SK-N-SH (cell line): ENCODE data around the gene PHF21B. TPM values are rescaled to one million over a fixed set of nuclear protein-coding genes. Genes with fewer than 3 reads are reported as not detected.

ENCODE experiments used
- CTCF ChIA-PET: fragments of 300-600, 350-600 bp; formaldehyde crosslinking; extraction: SDS; loops from one replicate; lab custom pipeline; 2021; lab: Yijun Ruan, JAX
- POLR2A ChIA-PET: fragments of 350-600 bp; sonication (Branson Sonifier 250); formaldehyde crosslinking; extraction: SDS; loops from one replicate; lab custom pipeline; 2020; ENCODE audit warnings: antibody characterized with exemption, inconsistent platforms; lab: Yijun Ruan, JAX
- DNase-seq: peaks from one replicate; pipeline ENCODE4 v3.0.0; 2012
- H2AFZ ChIP-seq: fragments of 200-600 bp; sonication (generic); 2 replicates; pipeline ENCODE4 v1.8.1; 2016; ENCODE audit warnings: antibody characterized with exemption, mild to moderate bottlenecking, low read depth
- H3F3A ChIP-seq: fragments of 200-600 bp; sonication (generic); replicated peaks from 2 replicates; pipeline ENCODE3; 2016; ENCODE audit warnings: antibody characterized with exemption, mild to moderate bottlenecking; ENCODE audit not compliant: insufficient read depth
- H3K27ac ChIP-seq, 2 experiments: fragments of 200-500 bp in 1 of 2; fragments of 200-600 bp in 1 of 2; sonication (Bioruptor generic) in 1 of 2; sonication (generic), shearing (Covaris generic) in 1 of 2; 2 replicates each; pipeline versions ENCODE4 v1.5.1 to v1.6.1; 2014 to 2016; ENCODE audit warnings: low read depth in 2 of 2, inconsistent platforms in 1 of 2, low read length in 1 of 2, mild to moderate bottlenecking in 1 of 2, mixed read lengths in 1 of 2
- H3K27me3 ChIP-seq: fragments of 200-600 bp; sonication (generic), shearing (Covaris generic); 2 replicates; pipeline ENCODE4 v1.6.1; 2016; ENCODE audit warnings: mixed run types; ENCODE audit not compliant: insufficient read depth
- H3K36me3 ChIP-seq, 2 experiments: fragments of 200-500 bp in 1 of 2; fragments of 200-600 bp in 1 of 2; sonication (Bioruptor generic) in 1 of 2; sonication (generic) in 1 of 2; replicated peaks in 1 of 2; 2 replicates each; pipeline versions ENCODE3 to v1.5.1; 2014 to 2016; ENCODE audit warnings: low read length in 1 of 2, mild to moderate bottlenecking in 1 of 2; ENCODE audit not compliant: insufficient read depth in 2 of 2, control insufficient read depth in 1 of 2
- H3K4me1 ChIP-seq, 2 experiments: fragments of 200-500 bp in 1 of 2; fragments of 200-600 bp in 1 of 2; sonication (Bioruptor generic) in 1 of 2; sonication (generic), shearing (Covaris generic) in 1 of 2; 2 replicates each; pipeline versions ENCODE4 v1.5.1 to v1.6.1; 2014 to 2016; ENCODE audit warnings: low read depth in 1 of 2, low read length in 1 of 2, mixed run types in 1 of 2; ENCODE audit not compliant: insufficient read depth in 2 of 2, control insufficient read depth in 1 of 2
- H3K4me2 ChIP-seq: fragments of 200-600 bp; sonication (generic), shearing (Covaris generic); 2 replicates; pipeline ENCODE4 v1.6.1; 2017; ENCODE audit warnings: mixed run types
- H3K4me3 ChIP-seq, 2 experiments: fragments of 200-500 bp in 1 of 2; fragments of 200-600 bp in 1 of 2; sonication (Bioruptor generic) in 1 of 2; sonication (generic), shearing (Covaris generic) in 1 of 2; 2 replicates each; pipeline versions ENCODE4 v1.5.1 to v1.8.1; 2014 to 2016; ENCODE audit warnings: low read depth in 2 of 2, inconsistent platforms in 1 of 2, low read length in 1 of 2, mild to moderate bottlenecking in 1 of 2, mixed read lengths in 1 of 2, moderate library complexity in 1 of 2
- H3K79me2 ChIP-seq: fragments of 200-600 bp; sonication (generic); 2 replicates; pipeline ENCODE4 v1.8.1; 2017; ENCODE audit warnings: mild to moderate bottlenecking; ENCODE audit not compliant: insufficient read depth
- H3K9ac ChIP-seq: fragments of 200-600 bp; sonication (generic); 2 replicates; pipeline ENCODE4 v1.6.1; 2017; ENCODE audit warnings: mixed run types
- H3K9me2 ChIP-seq: fragments of 200-600 bp; sonication (generic); 2 replicates; pipeline ENCODE4 v1.6.1; 2017; ENCODE audit warnings: mixed run types
- H3K9me3 ChIP-seq: fragments of 200-600 bp; sonication (generic); 2 replicates; pipeline ENCODE4 v1.6.1; 2017; ENCODE audit warnings: mixed run types, mild to moderate bottlenecking, moderate library complexity
- H4K20me1 ChIP-seq: fragments of 200-600 bp; sonication (generic); 2 replicates; pipeline ENCODE4 v1.6.1; 2017; ENCODE audit warnings: mild to moderate bottlenecking, mixed run types; ENCODE audit not compliant: insufficient read depth
- CHD2 ChIP-seq: fragments of 150-350 bp; IDR thresholded peaks from 2 replicates; pipeline ENCODE4 v1.6.1; 2018; ENCODE audit warnings: low read length; ENCODE audit not compliant: partially characterized antibody
- EZH2phosphoT487 ChIP-seq: fragments of 200-600 bp; sonication (generic); IDR thresholded peaks from 2 replicates; pipeline ENCODE4 v1.6.1; 2017; ENCODE audit warnings: low read depth, mixed run types, mild to moderate bottlenecking, antibody characterized with exemption, moderate library complexity, borderline replicate concordance
- FOXJ3 ChIP-seq: sonication (generic); formaldehyde crosslinking; IDR thresholded peaks from 2 replicates; pipeline ENCODE4 v1.5.1; 2020; ENCODE audit warnings: mild to moderate bottlenecking, missing genetic modification reagents
- MXI1 ChIP-seq: IDR thresholded peaks from 2 replicates; pipeline ENCODE4 v1.6.1; 2012; ENCODE audit warnings: mild to moderate bottlenecking, low read depth, low read length, improper control_type of control experiment
- POLR2AphosphoS5 ChIP-seq: IDR thresholded peaks from 2 replicates; pipeline ENCODE4 v1.6.1; 2012; ENCODE audit warnings: low read depth, low read length
- RCOR1 ChIP-seq: fragments of 150-350 bp; IDR thresholded peaks from 2 replicates; pipeline ENCODE4 v1.6.1; 2017; ENCODE audit warnings: antibody characterized with exemption, low read length
- RXRA ChIP-seq: IDR thresholded peaks from 2 replicates; pipeline ENCODE4 v1.4.0; 2012; ENCODE audit warnings: low read depth, mild to moderate bottlenecking, borderline replicate concordance
- TCF12 ChIP-seq: IDR thresholded peaks from 2 replicates; pipeline ENCODE4 v1.4.0; 2012
- YY1 ChIP-seq: IDR thresholded peaks from 2 replicates; pipeline ENCODE4 v1.4.0; 2012; ENCODE audit warnings: low read depth, mild to moderate bottlenecking
- WGBS: methylation state at CpG from one replicate; pipeline ENCODE4 v1.1.6; 2017; ENCODE audit warnings: low lambda C conversion rate; 5-methylcytosine and 5-hydroxymethylcytosine counted together
- polyA plus RNA-seq, 3 experiments: library from polyadenylated mRNA; depleted of rRNA; stranded (reverse); fragments of >200 nt; gene quantifications; 2 replicates each; pipeline ENCODE4 v1.2.3, GENCODE V29; 2012
- TF ChIP-seq, protein P1 (sequence below): fragments of 200-600 bp; sonication (generic); IDR thresholded peaks from 2 replicates; pipeline ENCODE4 v1.6.1; 2017; ENCODE audit warnings: antibody characterized with exemption, mild to moderate bottlenecking, moderate library complexity

The PHF21B gene
- polyA plus RNA-seq, 1 of the 3 experiments (the other 2 are of a cell fraction), result 0.76 TPM

DNA sequence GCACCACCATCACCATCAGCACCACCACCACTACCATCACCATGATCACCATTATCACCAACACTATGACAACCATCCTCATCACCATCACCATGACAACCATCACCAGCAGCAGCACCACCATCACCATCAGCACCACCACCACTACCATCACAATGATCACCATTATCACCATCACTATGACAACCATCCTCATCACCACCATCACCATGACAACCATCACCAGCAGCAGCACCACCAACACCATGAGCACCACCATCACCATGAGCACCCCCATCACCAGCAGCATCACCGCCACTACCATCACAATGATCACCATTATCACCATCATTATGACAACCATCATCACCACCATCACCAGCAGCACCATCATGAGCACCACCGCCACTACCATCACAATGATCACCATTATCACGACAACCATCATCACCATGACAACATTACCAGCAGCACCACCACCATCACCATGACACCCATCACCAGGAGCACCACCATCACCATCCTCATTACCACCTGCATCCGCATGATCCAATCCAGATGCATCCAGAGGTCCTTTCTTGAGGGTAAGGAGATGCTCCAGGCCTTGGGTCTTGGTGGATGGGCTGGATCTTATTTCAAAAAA is 23.8 kb downstream of the PHF21B start:
- WGBS, result 62% methylated on average over 4 of the region's 4 CpGs
- DNase-seq, result no peak
- H3K9ac ChIP-seq, result no peak overlapping the region
- no peaks in the 10 kb centered on the region for H3K9me3 ChIP-seq
- H3K27ac ChIP-seq, result no peak overlapping the region
- H3K79me2 ChIP-seq, result no peaks in the 10 kb centered on the region
- no peak overlapping the region for H3K4me3 ChIP-seq
- H3K4me2 ChIP-seq, result no peak overlapping the region
- H3K9me2 ChIP-seq, result no peaks in the 10 kb centered on the region
- no peaks in the 10 kb centered on the region for H4K20me1 ChIP-seq
- ChIA-PET POLR2A (no interaction called here), CTCF (interaction anchor here (1.4 kb wide), 1 partner anchor 16 kb away, joined by 3 read pairs; no protein-coding TSS in a partner anchor)
- H3K36me3 ChIP-seq, result no peaks in the 10 kb centered on the region
- H3K27me3 ChIP-seq, result no peaks in the 10 kb centered on the region
- H3F3A ChIP-seq, result no peaks in the 10 kb centered on the region
- peaks cover 0 to 8% of the 10 kb centered on the region in 2 experiments; a peak in 1 of 4 replicates for H3K4me1 ChIP-seq
- TF ChIP-seq MXI1 (no peak), RCOR1 (no peak)
- no peak overlapping the region for H2AFZ ChIP-seq

DNA sequence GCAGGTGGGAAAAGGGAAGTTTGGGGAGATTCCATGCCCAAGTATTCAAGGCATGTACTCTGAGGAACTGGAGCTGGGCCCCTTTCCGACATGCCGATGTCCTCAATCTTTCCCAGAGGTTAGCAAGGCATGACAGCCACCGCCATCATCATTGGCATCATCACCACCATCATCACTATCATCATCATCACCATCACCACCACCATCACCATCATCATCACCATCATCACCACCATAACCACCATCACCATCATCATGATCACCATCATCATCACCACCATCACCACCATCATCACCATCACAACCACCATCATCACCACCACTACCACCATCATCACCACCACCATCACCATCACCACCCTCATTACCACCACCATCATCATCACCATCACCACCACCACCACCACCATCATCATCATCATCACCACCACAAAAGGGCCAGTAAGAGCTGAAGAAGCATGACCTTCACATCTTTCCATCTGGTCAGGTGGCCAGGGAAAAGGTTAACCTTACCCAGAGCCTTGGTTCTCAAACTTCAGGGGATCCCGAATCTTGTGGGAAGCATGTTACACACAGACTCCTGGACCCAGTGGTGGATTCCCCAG is 25.8 kb downstream of the PHF21B start:
- no peak overlapping the region for H3K9ac ChIP-seq
- no peaks in the 10 kb centered on the region for H4K20me1 ChIP-seq
- ChIA-PET CTCF (interaction anchor here (1.0 to 2.1 kb wide), 3 partner anchors 9 to 53 kb away, joined by 3 to 5 read pairs (median 3); no protein-coding TSS in a partner anchor), POLR2A (interaction anchor here (0.6 kb wide), 1 partner anchor 24 kb away, joined by 3 read pairs; no protein-coding TSS in a partner anchor)
- peaks cover 0 to 14% of the 10 kb centered on the region in 2 experiments; a peak in 1 of 4 replicates for H3K4me1 ChIP-seq
- H3K9me2 ChIP-seq, result no peaks in the 10 kb centered on the region
- H2AFZ ChIP-seq, result no peak overlapping the region
- H3K36me3 ChIP-seq, result no peaks in the 10 kb centered on the region
- no peaks in the 10 kb centered on the region for H3K27me3 ChIP-seq
- no peak overlapping the region for H3K4me2 ChIP-seq
- no peaks in the 10 kb centered on the region for H3F3A ChIP-seq
- WGBS, result 69% methylated on average over 4 of the region's 4 CpGs
- no peak overlapping the region for H3K4me3 ChIP-seq
- DNase-seq, result no peak
- H3K27ac ChIP-seq, result no peak overlapping the region
- TF ChIP-seq RCOR1, result no peak
- TF ChIP-seq CHD2, result no peak
- TF ChIP-seq POLR2AphosphoS5, result no peak
- TF ChIP-seq TCF12, result no peak
- TF ChIP-seq FOXJ3 (CRISPR knock-in tag), result no peak
- TF ChIP-seq, protein P1, sequence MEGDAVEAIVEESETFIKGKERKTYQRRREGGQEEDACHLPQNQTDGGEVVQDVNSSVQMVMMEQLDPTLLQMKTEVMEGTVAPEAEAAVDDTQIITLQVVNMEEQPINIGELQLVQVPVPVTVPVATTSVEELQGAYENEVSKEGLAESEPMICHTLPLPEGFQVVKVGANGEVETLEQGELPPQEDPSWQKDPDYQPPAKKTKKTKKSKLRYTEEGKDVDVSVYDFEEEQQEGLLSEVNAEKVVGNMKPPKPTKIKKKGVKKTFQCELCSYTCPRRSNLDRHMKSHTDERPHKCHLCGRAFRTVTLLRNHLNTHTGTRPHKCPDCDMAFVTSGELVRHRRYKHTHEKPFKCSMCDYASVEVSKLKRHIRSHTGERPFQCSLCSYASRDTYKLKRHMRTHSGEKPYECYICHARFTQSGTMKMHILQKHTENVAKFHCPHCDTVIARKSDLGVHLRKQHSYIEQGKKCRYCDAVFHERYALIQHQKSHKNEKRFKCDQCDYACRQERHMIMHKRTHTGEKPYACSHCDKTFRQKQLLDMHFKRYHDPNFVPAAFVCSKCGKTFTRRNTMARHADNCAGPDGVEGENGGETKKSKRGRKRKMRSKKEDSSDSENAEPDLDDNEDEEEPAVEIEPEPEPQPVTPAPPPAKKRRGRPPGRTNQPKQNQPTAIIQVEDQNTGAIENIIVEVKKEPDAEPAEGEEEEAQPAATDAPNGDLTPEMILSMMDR, result no peak
- H3K9me3 ChIP-seq, result no peaks in the 10 kb centered on the region
- H3K79me2 ChIP-seq, result no peaks in the 10 kb centered on the region

DNA sequence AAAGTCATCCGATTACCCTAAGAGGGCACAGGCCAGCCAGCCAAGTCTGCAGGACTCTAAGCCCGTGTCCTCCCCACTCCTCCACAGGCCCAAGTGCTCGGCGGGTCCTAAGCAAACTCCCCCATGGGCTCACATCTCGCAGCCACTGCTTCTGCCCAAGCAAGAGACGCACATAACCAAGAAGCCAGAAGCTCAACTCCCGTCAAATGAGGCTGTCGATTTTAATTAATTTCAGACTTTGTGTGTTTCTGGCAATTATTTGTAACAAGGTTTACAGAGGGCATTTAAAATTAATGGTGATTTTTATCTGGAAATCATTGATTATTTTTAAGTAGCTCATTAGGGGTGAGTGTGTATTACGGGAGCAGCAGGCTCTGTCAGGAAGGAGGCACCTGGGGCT is 27.4 kb downstream of the PHF21B start:
- no peak overlapping the region for H3K27ac ChIP-seq
- H3K4me2 ChIP-seq, result no peak overlapping the region
- no peaks in the 10 kb centered on the region for H3K9me2 ChIP-seq
- H3K4me3 ChIP-seq, result no peak overlapping the region
- H4K20me1 ChIP-seq, result no peaks in the 10 kb centered on the region
- CTCF ChIA-PET, result no interaction called here
- TF ChIP-seq YY1, result no peak
- no peak for TF ChIP-seq EZH2phosphoT487
- TF ChIP-seq, protein P1, result no peak
- no peak for TF ChIP-seq RCOR1
- no peak for TF ChIP-seq RXRA
- H3K9me3 ChIP-seq, result no peaks in the 10 kb centered on the region
- H3K9ac ChIP-seq, result no peak overlapping the region
- H3K4me1 ChIP-seq, result peaks cover 0 to 14% of the 10 kb centered on the region in 2 experiments; a peak in 1 of 4 replicates
- H3K27me3 ChIP-seq, result no peaks in the 10 kb centered on the region
- H3K36me3 ChIP-seq, result no peaks in the 10 kb centered on the region
- H2AFZ ChIP-seq, result no peak overlapping the region
- POLR2A ChIA-PET, result no interaction called here
- H3F3A ChIP-seq, result no peaks in the 10 kb centered on the region
- H3K79me2 ChIP-seq, result no peaks in the 10 kb centered on the region
- DNase-seq, result no peak
- WGBS, result 68% methylated on average over 6 of the region's 9 CpGs
